ENCODE data around the gene AVPR1B.
A peak's percentile ranks its signal among the peaks of the same experiment; 100 is the strongest.
"Not testable (repeated sequence)": the region's sequence is repeated elsewhere in the genome, so short reads cannot be mapped to it uniquely, and the experiment has no call there.

Gene AVPR1B

GRCh38 chr1:206068314-206068713 is 48.9 kb downstream of the AVPR1B start:
- TF ChIP-seq, protein P1, sequence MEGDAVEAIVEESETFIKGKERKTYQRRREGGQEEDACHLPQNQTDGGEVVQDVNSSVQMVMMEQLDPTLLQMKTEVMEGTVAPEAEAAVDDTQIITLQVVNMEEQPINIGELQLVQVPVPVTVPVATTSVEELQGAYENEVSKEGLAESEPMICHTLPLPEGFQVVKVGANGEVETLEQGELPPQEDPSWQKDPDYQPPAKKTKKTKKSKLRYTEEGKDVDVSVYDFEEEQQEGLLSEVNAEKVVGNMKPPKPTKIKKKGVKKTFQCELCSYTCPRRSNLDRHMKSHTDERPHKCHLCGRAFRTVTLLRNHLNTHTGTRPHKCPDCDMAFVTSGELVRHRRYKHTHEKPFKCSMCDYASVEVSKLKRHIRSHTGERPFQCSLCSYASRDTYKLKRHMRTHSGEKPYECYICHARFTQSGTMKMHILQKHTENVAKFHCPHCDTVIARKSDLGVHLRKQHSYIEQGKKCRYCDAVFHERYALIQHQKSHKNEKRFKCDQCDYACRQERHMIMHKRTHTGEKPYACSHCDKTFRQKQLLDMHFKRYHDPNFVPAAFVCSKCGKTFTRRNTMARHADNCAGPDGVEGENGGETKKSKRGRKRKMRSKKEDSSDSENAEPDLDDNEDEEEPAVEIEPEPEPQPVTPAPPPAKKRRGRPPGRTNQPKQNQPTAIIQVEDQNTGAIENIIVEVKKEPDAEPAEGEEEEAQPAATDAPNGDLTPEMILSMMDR (IDR thresholded peaks at IDR 0.05; ENCODE audit: control extremely low read depth, extremely low read depth, low read depth, missing control alignments) = no peak
- ChIA-PET CTCF (interaction anchor here (0.9 to 2.6 kb wide), 7 partner anchors 11 to 38 kb away, joined by 3 to 13 read pairs (median 4); no protein-coding TSS in a partner anchor), POLR2A (no interaction called here)
- no peak for DNase-seq (ENCODE audit: extremely low spot score)

DNA sequence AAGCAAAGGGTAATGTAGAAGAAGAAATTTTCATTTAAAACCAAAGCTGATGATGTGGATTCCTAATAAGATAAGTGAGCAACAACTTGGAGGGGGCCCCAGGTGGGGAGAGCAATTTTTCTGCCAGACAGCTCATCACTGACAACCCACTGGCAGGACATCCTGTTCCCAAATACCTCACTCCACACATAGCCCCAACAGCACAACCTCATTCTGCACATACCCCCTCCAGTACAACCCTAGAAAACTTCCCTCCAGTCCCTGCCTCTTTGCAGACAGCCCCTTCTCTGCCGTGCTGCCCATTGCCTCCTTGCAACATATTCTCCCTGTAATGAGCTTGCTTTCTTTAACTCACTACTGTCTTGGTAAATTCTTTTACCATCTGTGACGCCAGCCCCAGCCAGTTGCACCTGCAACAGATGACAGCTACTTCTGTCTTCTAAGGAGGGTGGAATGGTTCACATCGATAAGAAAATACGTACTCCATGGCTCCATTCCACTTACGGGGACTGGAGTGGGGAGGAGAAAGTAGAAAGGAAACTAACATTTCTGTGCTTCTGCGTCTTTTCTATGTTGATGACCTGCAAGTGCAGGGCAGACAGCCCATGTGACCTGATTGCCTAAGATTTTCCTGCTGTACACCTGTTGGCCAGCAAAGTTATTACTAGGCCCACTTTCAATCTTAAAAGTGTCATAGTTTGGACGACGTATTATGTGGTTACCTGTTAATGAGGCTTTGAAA is 49.5 kb downstream of the AVPR1B start:
- CTCF ChIA-PET = interaction anchor here (0.7 to 1.4 kb wide), 7 partner anchors 12 to 84 kb away, joined by 3 to 6 read pairs (median 4); no protein-coding TSS in a partner anchor
- POLR2A ChIA-PET = no interaction called here
- no peak for DNase-seq (ENCODE audit: extremely low spot score)
- TF ChIP-seq, protein P1 (IDR thresholded peaks at IDR 0.05; ENCODE audit: control extremely low read depth, extremely low read depth, low read depth, missing control alignments) = no peak

GRCh38 chr1:206066479-206067171 is 50.6 kb downstream of the AVPR1B start:
- DNase-seq (ENCODE audit: extremely low spot score) = peak; percentile 35
- CTCF ChIA-PET = interaction anchor here (0.8 to 1.4 kb wide), 4 partner anchors 12 to 83 kb away, joined by 3 to 6 read pairs (median 4); no protein-coding TSS in a partner anchor
- TF ChIP-seq, protein P1 (IDR thresholded peaks at IDR 0.05; ENCODE audit: control extremely low read depth, extremely low read depth, low read depth, missing control alignments) = no peak
- POLR2A ChIA-PET = no interaction called here

- CTCF ChIA-PET = no interaction called here
- TF ChIP-seq, protein P1 (IDR thresholded peaks at IDR 0.05; ENCODE audit: control extremely low read depth, extremely low read depth, low read depth, missing control alignments) = no peak
- POLR2A ChIA-PET = no interaction called here
- no peak for DNase-seq (ENCODE audit: extremely low spot score)
Measured at GRCh38 chr1:206065547-206066145, 51.5 kb downstream of the AVPR1B start.

DNA sequence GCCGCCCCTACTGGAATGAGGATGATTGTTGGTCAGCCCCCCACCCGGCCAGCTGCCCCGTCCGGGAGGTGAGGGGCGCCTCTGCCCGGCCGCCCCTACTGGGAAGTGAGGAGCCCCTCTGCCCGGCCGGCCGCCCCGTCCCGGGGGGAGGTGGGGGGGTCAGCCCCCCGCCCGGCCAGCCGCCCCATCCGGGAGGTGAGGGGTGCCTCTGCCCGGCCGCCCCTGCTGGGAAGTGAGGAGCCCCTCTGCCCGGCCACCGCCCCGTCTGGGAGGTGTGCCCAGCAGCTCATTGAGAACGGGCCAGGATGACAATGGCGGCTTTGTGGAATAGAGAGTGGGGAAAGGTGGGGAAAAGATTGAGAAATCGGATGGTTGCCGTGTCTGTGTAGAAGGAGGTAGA is 52.7 kb downstream of the AVPR1B start:
- POLR2A ChIA-PET; DNase-seq (ENCODE audit: extremely low spot score): not testable (repeated sequence)

GRCh38 chr1:206064001-206064400 is 53.2 kb downstream of the AVPR1B start:
- POLR2A ChIA-PET; CTCF ChIA-PET; DNase-seq (ENCODE audit: extremely low spot score): not testable (repeated sequence)

More for the DNA sequence above, 52.7 kb downstream of the AVPR1B start:
- CTCF ChIA-PET = not testable (repeated sequence)

DNA sequence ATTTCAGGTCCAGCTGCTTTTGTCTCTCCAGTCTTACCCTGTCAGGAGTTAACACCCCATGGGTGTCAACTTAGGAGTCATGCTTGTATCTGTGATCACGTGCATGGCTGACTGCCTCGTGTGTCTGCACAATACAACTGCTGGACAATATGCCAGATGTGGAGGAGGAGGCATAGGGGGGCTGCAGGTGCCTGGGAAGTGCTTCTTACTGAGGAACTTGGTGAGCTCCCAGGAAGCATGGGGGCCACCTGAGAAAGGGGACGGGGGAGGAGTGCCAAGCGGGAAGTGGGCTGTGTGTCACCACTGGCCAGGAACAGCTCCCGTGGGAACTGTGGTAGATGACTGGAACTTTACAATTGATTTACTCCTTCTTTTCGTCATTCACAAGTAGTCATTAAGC is 54.7 kb downstream of the AVPR1B start:
- POLR2A ChIA-PET = no interaction called here
- CTCF ChIA-PET = interaction anchor here (0.6 to 1.4 kb wide), 3 partner anchors 8 to 18 kb away, joined by 3 read pairs; no protein-coding TSS in a partner anchor

More for the DNA sequence above, 54.7 kb downstream of the AVPR1B start:
- TF ChIP-seq, protein P1 (IDR thresholded peaks at IDR 0.05; ENCODE audit: control extremely low read depth, extremely low read depth, low read depth, missing control alignments) = no peak
- DNase-seq (ENCODE audit: extremely low spot score) = no peak
